Aortic smooth muscle cell (primary cell): ENCODE measurements around the gene FOXR2. TPM values are rescaled to one million over a fixed set of nuclear protein-coding genes. Genes with fewer than 3 reads are reported as not detected.

Source experiments
- total RNA-seq: library from RNA; depleted of rRNA; stranded (reverse); fragments of >200 nt; gene quantifications from 2 replicates; pipeline ENCODE4 v1.2.3, GENCODE V29; 2014

Gene FOXR2
- total RNA-seq = not detected in 2 replicates

GRCh38 chrX:55623100-55623499, at the start of gene FOXR2:
Gene FOXR2 (plus strand): TSS chrX:55623400. CDS start chrX:55623712, 312 bp downstream.

Other genes starting within 250 kb of the FOXR2 start
- 45.7 and 46.8 TPM in 2 replicates for gene MAGEH1, start 171.3 kb upstream of the FOXR2 start, total RNA-seq
- 1.2 and 1.5 TPM in 2 replicates for gene USP51, start 133.6 kb upstream of the FOXR2 start, total RNA-seq
- 41.7 and 50.3 TPM in 2 replicates for gene RRAGB, start 94.3 kb downstream of the FOXR2 start, total RNA-seq